Left ventricle myocardium inferior (tissue), 1 donor: ENCODE data around the gene ANAPC16. TPM values are rescaled to one million over a fixed set of nuclear protein-coding genes. Genes with fewer than 3 reads are reported as not detected.
A peak's percentile ranks its signal among the peaks of the same experiment; 100 is the strongest.
"Not testable (repeated sequence)": the region's sequence is repeated elsewhere in the genome, so short reads cannot be mapped to it uniquely, and the experiment has no call there.

Experiments used
- DNase-seq: peaks from one replicate; pipeline ENCODE4 v3.0.0-alpha.2; 2020
- H3K27ac ChIP-seq: fragments of 200-600 bp; replicated peaks from 2 replicates; pipeline ENCODE4 v1.8.0; 2021
- H3K27me3 ChIP-seq: fragments of 200-600 bp; 2 replicates; pipeline ENCODE4 v1.8.0; 2021; ENCODE audit warnings: low read depth
- H3K36me3 ChIP-seq: fragments of 200-600 bp; 2 replicates; pipeline ENCODE4 v1.8.0; 2021
- H3K4me1 ChIP-seq: fragments of 200-600 bp; 2 replicates; pipeline ENCODE4 v1.8.0; 2021
- H3K4me3 ChIP-seq: fragments of 200-600 bp; 2 replicates; pipeline ENCODE4 v1.8.0; 2021; ENCODE audit warnings: mild to moderate bottlenecking, moderate library complexity
- H3K9me3 ChIP-seq: fragments of 200-600 bp; replicated peaks from 2 replicates; pipeline ENCODE4 v1.8.0; 2021
- intact Hi-C: fragments of 100-400 bp; cut with micrococcal nuclease; formaldehyde crosslinking; loops from one replicate; pipeline ENCODE4 v1.11.0; 2022
- total RNA-seq: library from RNA; stranded (reverse); fragmentation: NEBNext Ultra II Directional; extraction: Animal tissue kit (Norgen Biotek cat#: 25700); gene quantifications from one replicate; pipeline ENCODE4 v1.2.1, GENCODE V29; 2021
- TF ChIP-seq, protein P1 (sequence below): fragments of 200-600 bp; IDR thresholded peaks from 2 replicates; pipeline ENCODE4 v1.8.0; 2021; ENCODE audit warnings: antibody characterized with exemption, mild to moderate bottlenecking, borderline replicate concordance
- donor health status: DM: no; HTN: yes; CAD: no; lungs with severe emphysema.

Gene ANAPC16
- total RNA-seq, 1 donor from 2014 or later, result 256 TPM

- no peak overlapping the region for H3K4me3 ChIP-seq
- no peak for DNase-seq
- H3K9me3 ChIP-seq, result no peaks in the 10 kb centered on the region
- intact Hi-C loops, result no loop called here
- H3K27ac ChIP-seq, result no peak overlapping the region
- no peaks in the 10 kb centered on the region for H3K27me3 ChIP-seq
- peaks cover 34% of the 10 kb centered on the region for H3K4me1 ChIP-seq
- TF ChIP-seq, protein P1, sequence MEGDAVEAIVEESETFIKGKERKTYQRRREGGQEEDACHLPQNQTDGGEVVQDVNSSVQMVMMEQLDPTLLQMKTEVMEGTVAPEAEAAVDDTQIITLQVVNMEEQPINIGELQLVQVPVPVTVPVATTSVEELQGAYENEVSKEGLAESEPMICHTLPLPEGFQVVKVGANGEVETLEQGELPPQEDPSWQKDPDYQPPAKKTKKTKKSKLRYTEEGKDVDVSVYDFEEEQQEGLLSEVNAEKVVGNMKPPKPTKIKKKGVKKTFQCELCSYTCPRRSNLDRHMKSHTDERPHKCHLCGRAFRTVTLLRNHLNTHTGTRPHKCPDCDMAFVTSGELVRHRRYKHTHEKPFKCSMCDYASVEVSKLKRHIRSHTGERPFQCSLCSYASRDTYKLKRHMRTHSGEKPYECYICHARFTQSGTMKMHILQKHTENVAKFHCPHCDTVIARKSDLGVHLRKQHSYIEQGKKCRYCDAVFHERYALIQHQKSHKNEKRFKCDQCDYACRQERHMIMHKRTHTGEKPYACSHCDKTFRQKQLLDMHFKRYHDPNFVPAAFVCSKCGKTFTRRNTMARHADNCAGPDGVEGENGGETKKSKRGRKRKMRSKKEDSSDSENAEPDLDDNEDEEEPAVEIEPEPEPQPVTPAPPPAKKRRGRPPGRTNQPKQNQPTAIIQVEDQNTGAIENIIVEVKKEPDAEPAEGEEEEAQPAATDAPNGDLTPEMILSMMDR, result no peak
- no peaks in the 10 kb centered on the region for H3K36me3 ChIP-seq
Observed at GRCh38 chr10:72267819-72268399, 52.1 kb downstream of the ANAPC16 start.

DNA sequence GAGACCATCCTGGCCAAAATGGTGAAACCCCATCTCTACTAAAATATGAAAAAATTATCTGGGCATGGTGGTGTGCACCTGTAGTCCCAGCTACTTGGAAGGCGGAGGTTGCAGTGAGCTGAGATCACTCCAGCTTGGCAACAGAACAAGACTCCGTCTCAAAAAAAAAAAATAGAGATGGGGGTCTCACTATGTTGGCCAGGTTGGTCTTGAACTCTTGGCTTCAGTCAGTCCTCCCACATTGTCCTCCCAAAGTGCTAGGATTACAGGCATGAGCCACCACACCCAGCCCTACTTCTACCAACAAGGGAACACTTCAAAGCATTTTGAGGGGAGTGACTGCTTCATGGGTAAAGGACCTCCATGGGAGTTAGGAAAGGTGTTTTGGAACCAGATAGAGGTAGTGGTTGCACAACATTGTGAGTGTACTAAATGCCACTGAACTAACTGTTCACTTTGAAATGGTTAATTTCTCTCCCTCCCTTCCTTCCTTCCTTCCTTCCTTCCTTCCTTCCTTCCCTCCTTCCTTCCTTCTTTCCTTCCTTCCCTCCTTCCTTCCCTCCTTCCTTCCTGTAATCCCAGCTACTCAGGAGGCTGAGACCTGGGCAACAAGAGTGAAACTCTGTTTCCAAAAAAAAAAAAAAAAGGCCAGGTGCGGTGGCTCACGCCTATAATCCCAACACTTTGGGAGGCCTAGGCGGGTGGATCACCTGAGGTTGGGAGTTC is 52.8 kb downstream of the ANAPC16 start:
- DNase-seq, H3K27me3 ChIP-seq, H3K4me3 ChIP-seq, H3K27ac ChIP-seq, H3K9me3 ChIP-seq, intact Hi-C loops, H3K36me3 ChIP-seq: not testable (repeated sequence)
- H3K4me1 ChIP-seq, result peaks cover 30% of the 10 kb centered on the region

GRCh38 chr10:72270607-72271281 is 54.9 kb downstream of the ANAPC16 start:
- Histone ChIP-seq H3K36me3 (peaks cover 13% of the 10 kb centered on the region), H3K4me3 (no peak overlapping the region), H3K9me3 (no peaks in the 10 kb centered on the region), H3K27me3 (no peaks in the 10 kb centered on the region), H3K4me1 (peaks cover 46% of the 10 kb centered on the region), H3K27ac (peak overlapping the region; percentile 100)
- intact Hi-C loops, result loop anchor here (10.0 kb wide), 1 partner anchor 54 kb away; no protein-coding TSS in a partner anchor
- TF ChIP-seq, protein P1, result no peak
- no peak for DNase-seq

GRCh38 chr10:72272689-72273409 is 57.0 kb downstream of the ANAPC16 start:
- no peaks in the 10 kb centered on the region for H3K27me3 ChIP-seq
- TF ChIP-seq, protein P1, result no peak
- H3K9me3 ChIP-seq, result no peaks in the 10 kb centered on the region
- DNase-seq, result peak; percentile 92
- H3K36me3 ChIP-seq, result peaks cover 17% of the 10 kb centered on the region
- H3K4me1 ChIP-seq, result peaks cover 64% of the 10 kb centered on the region
- peak overlapping the region; percentile 84 for H3K4me3 ChIP-seq
- H3K27ac ChIP-seq, result peak overlapping the region; percentile 100
- intact Hi-C loops, result loop anchor here (2.0 to 10.0 kb wide), 2 partner anchors 24 to 52 kb away; no protein-coding TSS in a partner anchor

DNA sequence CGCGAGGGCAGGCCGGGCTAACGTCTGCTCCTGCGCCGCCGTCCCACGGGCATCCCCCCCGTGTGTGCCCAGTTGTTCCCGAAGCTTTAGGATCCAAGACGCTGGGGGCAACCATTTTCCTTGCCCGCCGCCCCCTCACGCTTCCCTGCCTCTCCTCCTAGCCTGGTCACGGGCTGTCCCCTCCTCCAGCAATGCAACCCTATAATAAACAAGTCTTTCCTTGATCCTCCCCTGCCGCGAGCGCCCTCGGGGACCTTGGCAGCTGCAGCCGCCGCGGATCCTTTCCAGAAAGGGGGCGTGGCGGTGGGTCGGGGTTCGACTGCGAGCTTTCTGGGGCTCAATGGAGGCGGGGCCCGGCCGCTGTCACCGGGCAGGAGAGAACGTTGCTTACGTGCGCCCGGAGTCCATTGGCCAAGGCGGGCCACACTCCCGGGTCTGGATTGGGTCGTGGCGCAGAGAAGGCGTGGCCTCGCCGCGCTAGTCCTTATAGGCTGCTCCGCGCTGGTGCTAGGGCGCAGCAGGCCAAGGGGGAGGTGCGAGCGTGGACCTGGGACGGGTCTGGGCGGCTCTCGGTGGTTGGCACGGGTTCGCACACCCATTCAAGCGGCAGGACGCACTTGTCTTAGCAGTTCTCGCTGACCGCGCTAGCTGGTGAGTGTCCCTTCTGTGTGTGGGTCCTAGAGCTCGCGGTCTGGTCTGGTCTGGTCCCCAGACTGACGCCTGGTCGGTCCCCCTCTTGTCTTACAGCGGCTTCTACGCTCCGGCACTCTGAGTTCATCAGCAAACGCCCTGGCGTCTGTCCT is 57.8 kb downstream of the ANAPC16 start, which contains the start of gene DDIT4:
TSS of gene DDIT4 (plus strand) at position 515 of the 803 bp plus-strand sequence. CDS start 293 bp downstream, outside the sequence.
- Histone ChIP-seq H3K4me1 (peaks cover 64% of the 10 kb centered on the region), H3K4me3 (peak within 1 kb of the TSS; percentile 84)
- intact Hi-C loops, result loop anchor here (2.0 to 10.0 kb wide), 2 partner anchors 25 to 51 kb away; no protein-coding TSS in a partner anchor

More for the DNA sequence above, 57.8 kb downstream of the ANAPC16 start, which contains the start of gene DDIT4:
- H3K27me3 ChIP-seq, result no peaks in the 10 kb centered on the region
- peaks cover 17% of the 10 kb centered on the region for H3K36me3 ChIP-seq
- no peaks in the 10 kb centered on the region for H3K9me3 ChIP-seq
- peak within 1 kb of the TSS; percentile 100 for H3K27ac ChIP-seq
- TF ChIP-seq, protein P1, result no peak
- peak; percentile 100 for DNase-seq
